Hepatocyte (in vitro differentiated cells): ENCODE data around the gene MLKL.

Experiments
- EZH2 ChIP-seq: fragments of 200-600 bp; sonication (generic); IDR thresholded peaks from 2 replicates; pipeline ENCODE4 v1.6.1; 2016; ENCODE audit warnings: antibody characterized with exemption, mild to moderate bottlenecking, borderline replicate concordance
- TF ChIP-seq, protein P1 (sequence below): fragments of 200-600 bp; sonication (generic); IDR thresholded peaks from 2 replicates; pipeline ENCODE4 v1.5.1; 2016; ENCODE audit warnings: antibody characterized with exemption, mild to moderate bottlenecking; ENCODE audit not compliant: poor library complexity

DNA sequence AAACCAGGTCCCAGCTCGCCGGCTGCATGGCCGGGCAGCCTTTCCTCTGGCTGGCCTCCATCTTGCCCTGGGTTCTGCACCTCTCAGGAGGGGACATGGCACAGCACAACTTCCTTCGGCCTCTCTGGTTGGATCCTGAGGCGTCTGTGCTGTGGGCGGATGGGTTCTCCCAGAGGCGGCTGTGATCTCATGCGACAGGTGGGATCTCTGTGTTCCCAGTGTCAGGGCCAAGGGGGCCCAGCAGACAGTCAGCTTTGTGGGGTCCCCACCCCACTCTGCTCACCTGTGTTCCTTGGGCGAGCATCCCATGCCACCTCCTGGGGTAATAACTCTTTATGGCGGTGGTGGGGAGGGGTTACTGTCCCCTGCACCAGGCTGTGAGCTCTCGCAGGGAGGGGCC is 38.2 kb upstream of the MLKL start:
- TF ChIP-seq, protein P1, sequence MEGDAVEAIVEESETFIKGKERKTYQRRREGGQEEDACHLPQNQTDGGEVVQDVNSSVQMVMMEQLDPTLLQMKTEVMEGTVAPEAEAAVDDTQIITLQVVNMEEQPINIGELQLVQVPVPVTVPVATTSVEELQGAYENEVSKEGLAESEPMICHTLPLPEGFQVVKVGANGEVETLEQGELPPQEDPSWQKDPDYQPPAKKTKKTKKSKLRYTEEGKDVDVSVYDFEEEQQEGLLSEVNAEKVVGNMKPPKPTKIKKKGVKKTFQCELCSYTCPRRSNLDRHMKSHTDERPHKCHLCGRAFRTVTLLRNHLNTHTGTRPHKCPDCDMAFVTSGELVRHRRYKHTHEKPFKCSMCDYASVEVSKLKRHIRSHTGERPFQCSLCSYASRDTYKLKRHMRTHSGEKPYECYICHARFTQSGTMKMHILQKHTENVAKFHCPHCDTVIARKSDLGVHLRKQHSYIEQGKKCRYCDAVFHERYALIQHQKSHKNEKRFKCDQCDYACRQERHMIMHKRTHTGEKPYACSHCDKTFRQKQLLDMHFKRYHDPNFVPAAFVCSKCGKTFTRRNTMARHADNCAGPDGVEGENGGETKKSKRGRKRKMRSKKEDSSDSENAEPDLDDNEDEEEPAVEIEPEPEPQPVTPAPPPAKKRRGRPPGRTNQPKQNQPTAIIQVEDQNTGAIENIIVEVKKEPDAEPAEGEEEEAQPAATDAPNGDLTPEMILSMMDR: no peak
- no peak for TF ChIP-seq EZH2
